Stimulated activated CD4-positive, alpha-beta T cell treated with anti-CD3 and anti-CD28 coated beads, Interleukin-1b, Interleukin-23, amount 100 ng/mL, for 1 hour (primary cell): ENCODE results near the gene PRKCH.

Source experiments
- DNase-seq, 2 donors: peaks; one replicate each; pipeline ENCODE4 v3.0.0-alpha.2; 2020; ENCODE audit warnings: low read depth in 2 of 2

PRKCH gene

DNA sequence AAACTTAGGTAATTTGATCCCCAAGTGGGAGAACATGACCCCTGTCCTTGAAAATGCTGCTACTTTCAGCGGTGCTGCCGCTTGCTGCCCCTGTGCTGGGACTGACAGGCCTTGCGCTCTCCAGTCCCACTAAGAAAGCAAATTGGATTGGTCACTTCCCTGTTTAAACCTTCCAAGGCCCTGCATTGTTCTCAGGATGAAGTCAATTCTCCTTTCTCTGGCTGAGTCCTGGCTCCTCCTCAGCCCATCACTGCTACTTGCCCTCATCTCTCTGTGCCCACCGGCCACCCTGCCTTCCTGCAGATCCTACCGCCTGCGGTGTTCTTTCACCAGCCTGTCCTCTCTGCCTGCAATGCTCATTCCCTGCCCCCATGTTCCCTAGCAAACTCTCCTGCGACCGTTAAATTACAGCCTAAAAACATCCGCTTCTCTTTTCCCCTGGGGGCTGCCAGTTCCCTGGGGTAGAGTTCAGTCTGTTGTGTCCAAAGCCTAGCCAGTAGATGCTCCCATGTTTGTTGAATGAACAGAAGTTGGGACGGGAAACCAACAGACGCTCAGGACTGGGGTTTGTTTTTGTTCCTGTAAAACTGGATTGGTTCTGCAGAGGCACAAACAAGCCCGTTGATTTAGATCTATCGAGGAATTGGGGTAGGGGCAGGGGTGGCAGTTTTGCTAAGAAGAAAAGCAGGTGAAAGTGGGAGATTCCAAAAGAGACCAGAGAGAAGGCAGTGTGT lies 246.6 kb downstream of the PRKCH start:
- no peak for DNase-seq

DNA sequence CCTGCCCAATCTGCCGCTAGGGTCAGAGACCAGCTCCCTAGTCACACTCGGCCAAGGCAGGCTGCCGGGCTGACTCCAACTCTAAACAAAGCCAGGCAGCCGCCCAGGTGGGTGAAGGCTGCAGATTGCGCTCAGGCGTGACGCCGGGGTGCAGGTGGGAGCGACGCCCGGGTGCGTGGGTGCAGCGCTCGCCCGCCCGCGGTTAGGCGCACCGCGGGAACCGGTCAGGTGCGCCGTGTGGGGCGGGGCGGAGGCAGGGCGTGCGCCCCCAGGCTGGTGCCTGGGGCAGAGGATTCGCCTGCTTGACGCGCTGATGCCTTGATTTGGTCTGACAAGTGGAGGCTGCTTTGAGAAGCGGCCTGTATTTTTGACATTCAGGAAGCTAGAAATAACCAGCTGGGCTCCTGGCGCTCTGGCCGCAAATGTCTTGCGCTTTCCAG lies 247.2 kb downstream of the PRKCH start:
- DNase-seq, result no peak

DNA sequence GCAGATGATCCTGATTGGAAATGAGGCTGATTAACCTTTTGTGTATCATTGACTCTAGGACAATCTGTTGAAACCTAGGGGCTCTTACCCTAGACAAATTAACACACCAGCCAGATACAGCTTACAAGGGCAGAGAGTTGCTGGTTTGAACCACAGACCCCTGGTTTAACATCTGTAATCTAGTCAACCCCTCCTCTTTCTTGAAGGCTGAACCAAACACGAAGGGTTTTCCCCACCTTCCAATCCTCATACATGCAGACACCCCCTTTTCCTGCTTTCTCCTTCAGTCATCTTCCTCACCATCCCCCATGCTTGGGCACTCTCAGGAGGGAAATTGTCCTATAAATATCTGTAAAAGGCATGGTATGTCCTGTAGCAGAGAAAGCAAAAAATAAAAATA lies 247.9 kb downstream of the PRKCH start:
- no peak for DNase-seq

DNA sequence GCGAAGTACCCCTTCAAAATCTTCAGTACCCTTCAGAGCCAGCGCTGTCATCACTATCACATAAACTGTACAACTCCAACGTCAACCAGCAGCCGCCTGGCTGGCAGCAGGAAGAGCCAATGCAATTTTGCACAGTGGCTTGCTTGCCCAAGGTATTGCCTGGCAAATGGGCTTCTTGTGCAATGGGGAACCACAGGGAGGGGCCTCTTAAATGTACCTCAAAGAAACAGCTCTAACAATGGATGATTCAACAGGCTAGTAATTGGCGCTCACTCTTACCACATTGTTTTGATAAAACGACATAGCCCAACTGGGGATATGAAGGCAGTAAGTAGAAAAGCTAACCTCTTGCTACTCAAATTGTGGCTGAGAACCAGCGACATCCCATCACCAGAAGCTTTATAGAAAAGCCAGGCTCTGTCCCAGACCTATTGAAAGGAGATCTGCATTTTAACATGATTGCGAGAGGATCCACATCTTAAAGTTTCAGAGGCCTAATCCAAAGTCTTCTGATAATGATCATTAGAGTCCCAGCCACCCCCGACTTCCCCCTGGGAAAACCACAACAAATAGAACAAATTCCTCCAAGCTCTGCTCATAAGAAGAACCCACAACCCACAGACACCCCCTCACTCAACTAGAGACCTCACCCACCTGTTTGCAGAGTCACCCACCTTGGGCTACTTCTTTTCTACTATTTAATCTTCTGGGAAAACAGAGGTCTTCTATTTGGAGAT lies 248.6 kb downstream of the PRKCH start:
- no peak for DNase-seq

DNA sequence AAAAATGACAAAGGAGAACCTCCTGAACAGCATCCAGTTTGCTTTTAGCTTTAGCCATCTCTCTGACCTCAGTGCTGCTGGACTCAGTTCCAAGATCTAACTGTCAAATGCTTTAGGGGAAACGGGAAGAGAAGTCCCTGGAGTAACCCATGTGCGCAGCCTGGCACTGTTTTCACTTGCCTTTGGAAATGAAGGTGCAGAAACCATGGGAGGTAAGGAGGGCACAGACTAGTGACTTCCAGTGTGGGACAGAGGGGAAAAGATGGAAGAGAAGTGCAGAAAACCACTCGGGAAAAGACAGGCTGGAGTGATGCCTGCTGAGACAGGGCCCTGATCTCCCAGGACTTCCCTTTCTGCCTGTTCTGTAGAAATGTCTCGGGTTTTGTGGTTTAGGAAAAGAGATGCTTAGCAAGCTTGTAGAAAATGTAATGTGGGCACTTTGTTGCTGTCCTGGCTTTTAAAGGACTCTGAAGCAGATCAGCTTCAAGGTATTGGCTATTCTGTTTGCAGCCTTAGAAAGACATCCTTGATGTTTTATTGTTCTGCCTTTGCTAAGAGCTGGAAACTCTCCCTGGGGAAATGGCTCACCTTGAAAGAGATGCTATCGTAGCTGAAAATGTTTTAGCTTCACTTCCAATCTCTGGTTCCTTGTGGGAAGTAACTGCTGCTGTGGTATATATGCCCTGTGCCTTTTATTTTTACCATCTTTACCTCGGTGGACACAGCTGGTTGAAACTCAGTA lies 249.3 kb downstream of the PRKCH start:
- DNase-seq, result no peak

DNA sequence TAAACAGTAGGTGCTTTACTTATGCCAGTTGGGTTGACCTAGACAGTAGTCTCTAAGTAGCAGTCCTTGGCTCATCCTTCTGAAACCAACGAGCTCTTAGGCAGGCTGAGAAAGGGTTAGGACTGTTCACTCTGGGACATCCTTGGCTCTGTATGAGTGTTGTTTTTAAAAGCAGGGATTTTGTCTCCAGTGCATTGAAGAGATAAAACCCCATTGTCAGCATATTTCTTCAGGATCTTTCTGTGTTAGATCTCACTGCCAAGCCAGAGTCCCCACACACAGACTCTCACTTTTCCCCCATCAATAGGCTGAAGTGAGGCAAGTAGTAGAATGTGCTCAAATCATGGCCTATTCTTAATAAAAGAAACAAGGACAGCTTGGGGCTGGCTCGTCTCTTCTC lies 250.5 kb downstream of the PRKCH start:
- DNase-seq, result no peak

DNA sequence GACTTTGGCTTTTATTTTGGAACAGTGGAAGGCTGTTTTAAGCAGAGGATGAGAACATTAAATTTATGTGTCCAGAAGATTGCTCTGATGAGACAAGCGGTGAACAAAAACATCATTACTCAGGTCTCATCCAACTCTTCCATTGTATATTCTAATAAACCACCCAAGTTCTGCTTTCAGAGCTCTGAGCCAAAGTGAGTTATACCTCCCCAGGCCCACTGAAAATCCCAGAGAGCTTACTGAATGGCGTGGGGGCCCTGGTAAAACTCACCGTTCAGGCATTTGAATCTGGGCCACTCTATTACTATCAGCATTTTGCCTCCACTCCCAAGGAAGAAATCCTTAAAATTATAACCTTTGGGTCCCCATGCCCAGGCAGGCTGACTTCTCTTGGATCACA lies 251.9 kb downstream of the PRKCH start:
- no peak for DNase-seq

DNA sequence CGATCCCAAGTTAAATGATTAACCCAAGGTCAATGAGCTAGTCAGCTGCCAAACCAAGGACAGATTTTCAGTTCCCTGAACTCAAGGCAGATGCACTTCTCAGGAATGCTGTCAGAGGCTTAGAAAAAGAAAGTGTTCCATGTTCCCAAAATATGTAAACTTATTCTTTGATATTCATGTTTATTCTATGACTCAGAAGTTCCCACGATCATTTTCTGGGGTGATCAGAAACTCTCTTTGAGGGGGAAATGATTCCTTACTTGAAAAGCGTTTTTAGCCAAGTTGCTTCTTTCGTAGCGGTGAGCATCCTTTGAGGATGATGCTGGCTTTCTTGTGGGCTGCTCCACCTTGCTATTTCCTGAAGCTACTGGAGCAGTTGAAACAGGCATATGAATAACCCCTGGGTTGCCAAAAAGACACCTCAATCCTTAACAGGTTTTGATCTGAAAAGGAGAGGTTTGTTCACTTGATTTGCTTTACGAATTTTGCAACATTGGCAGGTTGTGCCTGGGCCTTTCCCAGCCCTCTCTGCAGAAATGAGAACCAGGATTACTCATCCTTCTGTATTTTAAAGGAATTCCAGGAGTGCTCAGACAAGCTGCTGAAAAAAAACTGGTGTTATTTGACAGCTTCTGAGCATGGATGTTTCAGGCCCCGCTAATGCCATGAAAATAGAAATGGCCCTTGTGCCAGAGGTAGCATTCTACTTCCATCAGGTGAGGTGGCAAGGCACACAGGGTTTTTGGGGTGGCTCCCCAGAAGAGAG lies 252.6 kb downstream of the PRKCH start:
- no peak for DNase-seq

DNA sequence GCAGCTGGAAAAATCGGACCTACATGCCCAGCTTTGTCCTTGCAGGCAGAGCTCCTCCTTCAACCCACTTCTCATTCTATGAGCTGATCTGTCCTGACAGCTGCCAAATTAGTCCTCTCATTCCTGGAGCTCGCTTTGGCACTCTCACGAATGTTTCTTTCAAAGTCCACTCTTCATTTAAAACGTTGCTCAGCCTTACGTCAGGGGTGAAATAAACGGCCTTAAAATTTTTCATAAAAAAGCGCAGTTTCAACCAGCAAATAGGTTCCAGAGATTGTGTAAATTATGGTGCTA lies 253.1 kb downstream of the PRKCH start:
- DNase-seq, result no peak

DNA sequence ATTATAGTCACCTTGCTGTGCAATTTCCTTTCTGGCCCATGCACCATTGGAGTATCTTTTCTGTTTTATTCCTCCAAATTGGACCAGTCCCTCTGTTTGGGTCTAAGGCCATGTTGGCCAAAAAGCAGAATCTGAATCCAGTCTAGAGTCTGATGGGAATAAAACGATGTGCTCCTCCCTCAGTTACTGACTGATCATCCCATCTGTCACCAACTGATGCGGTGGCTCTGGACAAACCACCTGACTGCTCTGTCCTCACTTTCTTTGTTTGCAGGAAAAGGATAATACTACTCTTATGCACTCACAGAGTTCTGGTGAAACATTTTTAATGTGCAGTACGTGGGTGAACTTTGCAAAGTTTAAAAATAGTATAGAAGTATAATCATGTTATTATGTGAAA lies 253.7 kb downstream of the PRKCH start:
- DNase-seq, result no peak

DNA sequence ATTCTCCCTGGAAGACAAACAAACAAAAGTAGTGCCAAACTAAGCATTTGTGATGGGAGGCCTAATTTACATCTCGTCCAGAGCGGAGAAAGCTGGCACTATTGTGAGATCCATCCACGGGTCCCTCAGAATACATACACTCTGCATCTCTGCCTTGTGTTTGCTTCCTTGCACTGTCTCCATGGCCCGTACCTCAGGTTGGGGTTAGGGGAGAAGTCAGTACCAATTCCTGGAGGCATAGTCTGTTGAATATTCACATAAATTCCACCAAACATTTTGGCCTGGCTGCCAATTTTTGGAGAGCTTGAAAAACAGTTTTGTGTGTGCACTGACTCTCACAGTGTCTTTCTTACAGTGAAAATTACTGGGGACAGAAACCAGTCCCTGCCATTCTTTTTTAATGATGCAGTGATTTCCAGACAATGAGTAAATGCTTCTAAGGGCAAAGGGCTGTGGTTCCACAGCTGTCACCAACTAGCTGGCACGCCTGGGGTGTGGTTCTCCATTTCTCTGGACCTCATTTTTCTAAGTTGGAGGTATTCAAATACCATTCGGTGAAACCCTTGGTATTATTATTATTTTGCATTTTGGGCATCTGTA lies 254.3 kb downstream of the PRKCH start:
- no peak for DNase-seq

DNA sequence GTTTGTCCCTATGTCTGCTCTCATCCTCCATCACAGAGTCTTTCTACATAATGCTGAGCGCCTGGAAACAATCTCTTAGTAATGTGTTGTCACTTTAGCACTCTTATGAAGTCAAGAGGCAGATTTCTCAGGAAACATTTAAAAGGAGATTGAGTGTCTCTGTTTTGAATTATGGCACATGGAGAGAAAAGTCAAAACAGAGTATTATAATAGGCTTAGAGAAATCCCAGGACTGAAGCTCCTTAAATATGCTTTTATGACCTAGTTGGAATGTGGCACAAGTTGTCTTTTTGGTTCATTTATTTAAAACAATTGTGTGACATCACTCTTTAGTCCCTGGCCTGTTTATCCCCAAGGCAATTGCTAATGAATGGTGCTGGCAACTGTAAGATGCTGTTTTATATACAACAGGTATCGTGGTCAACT lies 256.1 kb downstream of the PRKCH start:
- DNase-seq, result no peak

DNA sequence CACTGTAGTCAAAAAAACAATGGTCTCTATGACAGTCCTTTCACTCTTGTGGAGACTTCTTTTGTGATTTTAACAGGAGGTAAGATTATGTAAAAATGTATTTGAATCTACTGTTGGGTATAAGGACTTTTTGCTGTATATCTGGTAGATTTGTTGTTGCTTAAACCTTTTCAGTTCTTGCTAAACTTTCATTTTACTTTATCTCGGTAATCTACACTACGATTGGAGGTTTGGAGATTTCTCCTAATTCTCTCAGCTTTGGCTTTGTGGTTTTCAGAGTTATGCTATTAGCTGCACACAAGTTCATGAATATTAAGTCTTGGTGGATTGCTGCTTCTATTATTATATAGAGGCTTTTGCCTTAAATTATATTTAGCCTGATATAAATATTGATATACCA lies 257.4 kb downstream of the PRKCH start:
- no peak for DNase-seq

DNA sequence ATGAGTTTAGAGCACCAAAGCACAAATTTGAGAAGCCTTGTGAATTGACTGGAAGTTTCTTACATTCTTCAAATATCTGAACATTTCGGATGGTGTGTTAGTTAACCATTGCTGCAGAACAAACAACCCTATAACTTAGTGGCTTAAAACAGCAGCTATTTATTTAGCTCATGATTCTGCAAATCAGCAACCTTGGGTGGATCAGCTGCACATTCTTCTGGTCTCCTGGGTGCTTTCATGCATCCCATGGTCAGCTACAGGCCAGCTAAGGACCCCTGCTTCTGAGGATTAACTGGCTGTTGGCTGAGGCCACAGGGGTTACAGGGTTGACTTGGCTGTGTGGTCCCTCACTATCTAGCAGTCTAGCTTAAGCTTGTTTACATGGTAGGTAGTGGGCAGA lies 260.0 kb downstream of the PRKCH start:
- no peak for DNase-seq

DNA sequence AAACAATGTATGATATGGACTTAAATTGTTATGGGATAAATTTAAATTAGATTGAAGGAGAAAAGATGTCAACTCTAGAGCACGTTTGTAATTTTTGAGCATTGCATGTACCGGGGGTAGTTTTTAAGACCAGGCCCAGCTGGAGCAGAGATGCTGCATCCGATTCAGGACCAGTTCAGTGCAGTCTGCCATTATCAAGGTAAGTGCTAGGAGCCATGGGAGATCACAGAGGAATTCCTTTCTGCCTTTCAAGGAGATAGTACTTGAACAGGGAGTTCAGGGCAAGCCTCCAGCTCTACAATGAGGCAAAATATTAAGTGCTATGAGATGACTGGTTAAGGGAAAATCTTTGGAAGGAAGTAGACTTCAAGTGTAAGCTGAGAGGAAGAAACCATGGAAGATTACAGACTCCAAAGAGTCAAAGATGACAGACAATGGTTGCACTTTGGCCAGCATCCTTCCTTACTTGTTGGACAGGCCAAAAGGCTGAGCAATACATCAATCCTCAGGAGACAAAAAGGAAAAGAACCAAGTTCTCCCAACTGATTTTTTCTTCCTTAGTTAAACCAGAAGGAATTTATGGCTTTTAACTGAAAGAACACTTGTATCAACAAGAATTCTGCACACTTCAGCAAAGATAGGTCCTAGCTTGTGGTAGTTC lies 260.7 kb downstream of the PRKCH start:
- DNase-seq, result no peak

DNA sequence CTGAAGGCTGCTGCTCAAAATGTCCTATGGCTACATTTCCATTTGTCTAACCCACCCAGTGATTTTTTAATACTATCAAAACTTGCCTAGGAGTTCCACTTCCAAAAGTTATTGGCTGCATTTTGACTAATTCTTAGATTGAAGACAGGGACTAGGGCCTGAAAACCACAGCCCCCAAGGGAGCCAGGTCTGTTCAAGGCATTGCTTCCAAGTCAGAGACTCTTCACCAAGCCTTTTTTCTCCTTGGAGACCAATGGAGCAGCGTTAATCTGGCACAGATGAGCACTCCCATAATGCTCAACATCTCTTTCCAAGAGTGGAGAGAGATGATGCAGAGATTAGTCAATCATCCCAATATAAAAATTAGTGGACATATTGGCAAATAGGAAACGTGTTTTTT lies 261.4 kb downstream of the PRKCH start:
- DNase-seq, result no peak

DNA sequence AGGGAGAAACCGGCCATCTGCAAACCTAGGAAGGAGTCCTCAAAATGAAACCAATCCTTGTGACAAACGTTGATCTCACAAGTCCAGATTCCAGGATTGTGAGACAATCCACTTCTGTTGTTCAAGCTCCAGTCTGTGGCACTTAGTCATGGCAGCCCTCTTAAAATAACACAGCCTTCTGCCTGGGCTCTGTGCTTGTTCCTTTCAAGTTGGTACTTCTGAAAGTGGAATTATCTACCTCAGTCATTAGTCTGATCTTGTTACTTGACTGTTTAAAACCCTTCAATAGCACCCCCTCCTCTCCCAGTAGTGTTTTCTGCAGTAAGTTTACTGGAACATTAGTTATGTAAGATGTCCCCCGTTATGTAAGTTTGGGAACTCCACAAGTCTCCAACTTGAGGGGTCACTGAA lies 263.0 kb downstream of the PRKCH start:
- DNase-seq, result no peak

DNA sequence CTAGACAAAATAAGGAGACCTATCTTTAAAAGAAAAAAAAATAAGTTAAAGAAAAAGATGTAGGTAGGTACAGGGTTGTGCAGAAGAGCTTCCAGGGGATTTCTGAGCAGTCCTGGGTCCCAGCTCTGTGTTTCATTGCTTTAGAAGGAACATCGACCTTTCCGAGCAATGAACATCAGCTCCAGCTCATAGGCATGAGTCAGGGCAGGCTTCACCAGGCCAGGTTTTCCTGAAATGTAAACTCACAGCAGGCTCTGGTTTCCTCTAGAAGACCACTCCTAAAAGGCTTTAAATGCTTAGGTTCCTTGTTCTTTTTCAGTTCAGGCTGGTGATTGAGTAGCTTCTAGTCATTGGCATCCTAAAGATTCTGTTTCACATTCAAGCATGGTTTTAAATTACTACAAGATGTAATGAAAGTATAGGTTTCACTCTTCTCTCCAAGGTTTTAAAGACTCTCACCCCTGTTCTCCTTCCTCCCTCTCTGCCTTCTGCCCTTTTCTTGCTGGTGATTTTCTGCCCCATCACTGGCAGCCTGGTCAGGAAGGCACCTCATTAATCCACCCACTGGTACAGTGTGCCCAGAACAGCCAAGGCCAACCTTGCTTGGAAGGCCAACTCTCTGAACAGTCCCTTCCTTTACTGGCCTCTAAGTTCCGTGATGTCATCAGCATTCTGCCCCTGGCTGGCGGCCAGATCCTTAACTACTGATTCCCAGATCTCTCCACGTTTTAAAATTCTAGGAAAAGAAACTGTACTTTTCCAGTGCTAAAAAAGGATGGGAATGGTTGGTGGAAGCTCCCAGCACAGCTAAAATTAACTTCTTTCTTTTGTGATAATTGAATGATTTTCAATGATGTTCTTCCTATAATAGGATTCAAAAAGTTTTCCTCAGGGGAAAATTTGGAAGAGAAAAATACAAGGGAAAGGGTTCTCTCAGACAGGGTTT lies 264.5 kb downstream of the PRKCH start:
- no peak for DNase-seq

DNA sequence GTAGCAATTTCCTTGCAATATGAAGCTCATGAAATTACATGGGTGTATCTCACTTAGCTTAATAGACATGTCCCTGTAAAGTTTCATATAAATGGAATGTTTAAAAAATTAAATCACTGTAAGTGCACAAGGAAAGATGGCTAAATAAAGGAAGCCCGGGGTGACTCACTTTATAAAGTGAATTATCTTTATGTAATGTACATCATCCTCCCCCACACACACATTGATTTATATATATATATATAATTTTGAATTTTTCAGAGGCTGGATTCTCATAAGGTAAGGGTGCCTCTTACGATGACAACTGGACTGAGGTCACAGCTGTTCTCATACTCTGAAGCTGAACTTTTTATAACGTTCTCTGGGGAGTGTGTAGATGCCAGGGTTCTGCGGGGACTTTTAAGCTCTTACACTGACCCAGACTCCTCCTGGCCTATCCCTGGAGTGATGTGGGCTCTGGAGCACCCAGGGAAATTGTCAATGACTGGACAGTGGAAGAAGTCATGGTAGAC lies 265.2 kb downstream of the PRKCH start:
- no peak for DNase-seq
